ENCODE results near the gene STAT5A. TPM values are rescaled to one million over a fixed set of nuclear protein-coding genes. Genes with fewer than 3 reads are reported as not detected.

STAT5A gene
- total and polyA plus RNA-seq, 11 donors, result 4.9 to 44.0 (median 15.6) TPM

GRCh38 chr17:42334677-42335076 is 46.4 kb downstream of the STAT5A start:
- intact Hi-C loops (cut with DNase I), result no loop called here
- Histone ChIP-seq H3K9me3 (no peaks in the 10 kb centered on the region), H3K36me3 (peaks cover 11 to 95% (median 94%) of the 10 kb centered on the region in 9 donors), H3K27ac (no peak overlapping the region), H3K27me3 (no peaks in the 10 kb centered on the region), H3K4me1 (peaks cover 0 to 25% (median 4%) of the 10 kb centered on the region in 12 donors), H3K4me3 (no peak overlapping the region)
- 76 to 83% (median 78%) methylated on average over 3 of the region's 3 CpGs for WGBS, 4 donors
- TF ChIP-seq POLR2A (IDR thresholded peaks at IDR 0.05) (no peak), CTCF (IDR thresholded peaks at IDR 0.05) (peak in 2 of 12 donors; percentile 10 to 16)
- ATAC-seq (no peak), DNase-seq (no peak)

GRCh38 chr17:42337442-42337841 is 49.1 kb downstream of the STAT5A start:
- H3K9me3 ChIP-seq, result no peaks in the 10 kb centered on the region
- peaks cover 0 to 42% (median 10%) of the 10 kb centered on the region in 12 donors for H3K4me1 ChIP-seq
- H3K36me3 ChIP-seq, result peaks cover 5 to 95% (median 92%) of the 10 kb centered on the region in 9 donors
- WGBS, 4 donors, result 76 to 84% (median 81%) methylated on average over 15 of the region's 15 CpGs
- intact Hi-C loops (cut with DNase I), result no loop called here
- no peak overlapping the region for H3K4me3 ChIP-seq
- no peaks in the 10 kb centered on the region for H3K27me3 ChIP-seq
- ATAC-seq, result no peak
- no peak for DNase-seq
- TF ChIP-seq CTCF (IDR thresholded peaks at IDR 0.05) (no peak), POLR2A (IDR thresholded peaks at IDR 0.05) (no peak)
- peak overlapping the region in 1 of 12 donors; percentile 60 for H3K27ac ChIP-seq

DNA sequence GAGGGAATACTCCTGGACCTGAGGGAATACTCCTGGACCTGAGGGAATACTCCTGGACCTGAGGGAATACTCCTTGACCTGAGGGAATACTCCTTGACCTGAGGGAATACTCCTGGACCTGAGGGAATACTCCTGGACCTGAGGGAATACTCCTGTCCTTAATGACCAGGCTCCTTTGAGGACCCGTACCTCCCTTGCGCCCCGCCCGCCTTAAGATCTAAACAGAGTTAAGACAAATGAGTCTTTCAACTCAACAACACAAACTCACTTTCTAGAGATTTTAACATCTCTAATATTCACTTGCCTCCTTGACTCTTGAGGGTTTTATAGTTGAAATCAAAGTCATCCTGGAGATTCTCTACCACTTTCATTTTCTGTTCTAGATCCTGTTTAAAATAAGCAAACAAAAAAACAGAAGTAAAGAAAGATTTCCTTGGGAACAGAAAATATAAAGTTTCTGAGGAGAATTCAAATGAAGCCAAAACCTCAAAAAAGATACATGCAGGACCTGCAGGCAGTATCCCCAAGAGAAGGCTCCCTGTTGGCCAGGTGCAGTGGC is 50.2 kb downstream of the STAT5A start:
- Histone ChIP-seq H3K9me3 (no peaks in the 10 kb centered on the region), H3K27ac (peak overlapping the region in 1 of 12 donors; percentile 64), H3K4me1 (peaks cover 0 to 48% (median 10%) of the 10 kb centered on the region in 12 donors), H3K4me3 (no peak overlapping the region), H3K27me3 (no peaks in the 10 kb centered on the region), H3K36me3 (peaks cover 3 to 95% (median 92%) of the 10 kb centered on the region in 9 donors)
- 88 to 94% (median 92%) methylated on average over 4 of the region's 4 CpGs for WGBS, 4 donors
- ATAC-seq (no peak), DNase-seq (no peak)
- TF ChIP-seq POLR2A (IDR thresholded peaks at IDR 0.05), result no peak
- TF ChIP-seq CTCF (IDR thresholded peaks at IDR 0.05), result no peak
- intact Hi-C loops (cut with DNase I), result no loop called here

DNA sequence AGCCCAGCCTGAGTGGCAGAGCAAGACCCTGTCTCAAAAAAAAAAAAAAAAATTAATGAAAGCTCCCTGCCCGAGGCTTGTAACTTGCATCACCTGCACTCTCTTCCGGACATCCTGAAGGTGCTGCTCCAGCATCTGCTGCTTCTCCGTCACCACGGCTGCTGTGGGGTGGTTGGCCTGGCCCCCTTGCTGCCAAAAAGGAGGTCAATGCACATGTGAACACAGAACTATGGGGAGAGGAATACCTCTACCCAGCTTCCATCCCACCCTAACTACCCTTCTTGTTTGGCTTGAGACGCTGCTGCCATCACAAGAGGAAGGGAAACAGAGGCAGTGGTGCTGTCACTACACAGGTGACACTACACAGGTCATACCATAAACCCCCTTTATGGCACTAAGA is 50.9 kb downstream of the STAT5A start:
- DNase-seq (no peak), ATAC-seq (no peak)
- H3K36me3 ChIP-seq, result peaks cover 3 to 95% (median 92%) of the 10 kb centered on the region in 9 donors
- peak overlapping the region in 1 of 12 donors; percentile 64 for H3K27ac ChIP-seq
- TF ChIP-seq CTCF (IDR thresholded peaks at IDR 0.05) (no peak), POLR2A (IDR thresholded peaks at IDR 0.05) (no peak)
- WGBS, 4 donors, result 92 to 96% (median 94%) methylated on average over 5 of the region's 5 CpGs
- no peak overlapping the region for H3K4me3 ChIP-seq
- H3K4me1 ChIP-seq, result peaks cover 0 to 48% (median 10%) of the 10 kb centered on the region in 12 donors
- intact Hi-C loops (cut with DNase I), result no loop called here
- H3K27me3 ChIP-seq, result no peaks in the 10 kb centered on the region
- H3K9me3 ChIP-seq, result no peaks in the 10 kb centered on the region

Measured in heart left ventricle (tissue), 16 donors.